CD4-positive, alpha-beta T cell treated with Interleukin-15 for 1 hour (primary cell): ENCODE measurements around the gene KCNIP3.
"Not testable (repeated sequence)": the region's sequence is repeated elsewhere in the genome, so short reads cannot be mapped to it uniquely, and the experiment has no call there.

Source experiments
- DNase-seq: peaks from one replicate; pipeline ENCODE4 v3.0.0-alpha.2; 2020

The KCNIP3 gene

DNA sequence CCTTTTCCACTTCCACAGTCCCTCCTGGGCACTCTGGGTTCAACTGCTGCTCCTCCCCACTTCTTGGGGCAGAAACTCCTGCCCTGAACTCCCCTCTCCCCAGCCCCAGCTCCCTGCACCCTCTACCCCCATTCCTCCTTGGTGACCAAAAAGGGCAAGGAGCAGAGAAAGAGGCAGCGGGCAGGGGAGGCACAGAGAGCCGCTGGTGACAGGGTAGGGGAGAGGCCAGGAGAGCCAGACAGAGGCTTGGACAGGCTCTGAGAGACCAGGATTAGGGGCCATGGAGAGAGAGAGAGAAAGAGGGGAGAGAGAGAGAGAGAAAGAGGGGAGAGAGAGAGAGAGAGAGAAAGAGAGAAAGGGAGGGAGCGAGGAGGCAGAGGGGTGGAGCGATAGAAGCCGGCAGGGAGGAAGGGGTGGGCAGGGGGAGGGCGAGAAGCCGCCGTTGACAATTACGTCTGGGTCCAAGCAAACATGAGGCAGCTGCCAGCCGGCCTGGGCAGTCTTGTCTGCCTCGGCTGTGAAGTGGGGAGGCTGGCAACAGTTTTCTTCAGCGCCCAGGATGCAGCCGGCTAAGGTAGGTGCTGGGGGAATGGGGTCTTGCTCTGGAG is at the start of gene KCNIP3:
KCNIP3 (plus strand) TSS at position 468 of the 608 bp plus-strand sequence; CDS start at position 560, 92 bp downstream.
- DNase-seq, result no peak

DNA sequence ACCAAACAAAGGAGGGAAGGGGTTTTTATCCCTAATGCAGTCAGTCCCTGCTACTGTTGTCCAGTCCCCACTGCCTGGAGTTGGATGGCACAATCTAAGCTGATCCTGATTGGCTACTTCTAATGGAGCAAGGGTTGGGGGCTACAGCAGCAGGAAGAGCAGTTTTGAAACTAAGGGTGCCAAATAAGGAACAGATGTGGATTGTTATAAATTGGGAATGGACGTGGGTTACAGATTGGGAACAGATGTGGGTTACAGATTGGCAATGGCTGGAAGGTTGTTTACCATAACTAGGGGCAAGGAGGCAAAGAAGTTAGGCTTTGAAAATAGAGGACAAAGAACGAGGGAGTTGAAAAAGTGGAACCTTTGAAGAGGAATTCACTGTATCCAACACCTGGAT is 38.9 kb upstream of the KCNIP3 start:
- DNase-seq, result no peak

DNA sequence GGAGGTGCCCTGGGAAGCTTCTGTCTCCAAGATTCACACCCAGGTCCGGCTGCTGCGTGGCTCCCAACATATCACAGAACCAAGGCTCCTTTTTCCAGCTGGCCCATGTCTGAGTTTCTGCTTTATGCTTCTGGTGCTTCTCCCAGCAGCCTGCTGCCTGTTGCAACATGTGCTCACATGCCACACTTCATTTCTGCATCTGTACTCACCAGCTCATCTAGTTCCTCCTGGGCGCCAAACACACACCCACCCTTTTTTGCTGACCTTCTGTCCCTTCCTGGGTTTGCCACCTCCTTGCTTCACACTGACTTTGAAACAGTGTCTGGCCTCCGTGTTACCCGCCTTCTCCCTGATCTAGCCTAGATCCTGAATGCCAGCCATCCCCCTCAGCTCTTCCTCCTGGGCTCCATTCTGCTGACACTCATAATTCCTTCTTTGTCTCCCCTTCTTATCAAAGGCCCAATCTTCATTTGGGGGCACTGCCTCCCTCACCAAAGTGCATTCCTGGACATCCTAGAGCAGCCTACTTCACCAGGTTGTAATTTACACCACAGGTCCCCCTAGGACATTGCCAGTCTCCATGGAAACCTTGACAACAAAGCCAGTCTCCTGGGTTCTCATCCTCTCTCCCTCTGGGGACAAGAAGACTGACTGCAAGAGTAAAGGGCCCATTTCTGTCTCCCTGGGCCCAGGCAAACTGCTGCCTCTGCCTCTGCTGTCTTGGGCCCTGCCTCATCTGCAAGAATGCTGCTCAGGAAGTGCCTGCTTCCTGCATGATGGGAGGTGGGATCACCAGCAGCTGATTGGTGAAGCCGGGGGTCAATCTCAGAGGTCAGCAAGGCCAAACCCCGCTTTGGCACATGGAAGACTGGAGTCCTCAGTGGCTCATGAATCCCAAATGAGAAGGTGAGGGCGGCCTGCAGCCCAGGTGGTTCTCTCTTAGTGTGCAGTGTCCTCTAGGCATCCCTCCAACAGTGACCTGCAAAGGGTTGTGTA is 36.8 kb upstream of the KCNIP3 start:
- DNase-seq, result no peak

DNA sequence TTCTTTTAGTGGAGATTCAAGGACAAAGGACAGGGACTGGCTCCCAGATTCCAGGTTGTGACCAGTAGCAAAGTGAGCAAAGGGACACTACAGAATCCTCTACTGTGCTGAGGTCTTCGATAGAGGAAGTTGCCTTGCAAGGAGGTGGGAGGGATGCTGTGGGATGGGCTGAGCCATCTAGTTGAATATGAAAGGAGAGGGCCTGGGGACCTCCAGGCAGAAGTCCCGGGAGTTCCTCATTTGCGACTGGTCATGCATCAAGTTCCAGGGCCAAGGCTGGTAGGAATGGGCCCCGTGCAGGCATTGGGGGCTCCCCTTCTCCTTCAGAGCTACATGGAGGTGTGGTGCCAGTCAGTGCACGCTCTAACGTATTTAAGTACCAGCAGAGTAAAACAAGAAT is 35.5 kb upstream of the KCNIP3 start:
- DNase-seq, result no peak

DNA sequence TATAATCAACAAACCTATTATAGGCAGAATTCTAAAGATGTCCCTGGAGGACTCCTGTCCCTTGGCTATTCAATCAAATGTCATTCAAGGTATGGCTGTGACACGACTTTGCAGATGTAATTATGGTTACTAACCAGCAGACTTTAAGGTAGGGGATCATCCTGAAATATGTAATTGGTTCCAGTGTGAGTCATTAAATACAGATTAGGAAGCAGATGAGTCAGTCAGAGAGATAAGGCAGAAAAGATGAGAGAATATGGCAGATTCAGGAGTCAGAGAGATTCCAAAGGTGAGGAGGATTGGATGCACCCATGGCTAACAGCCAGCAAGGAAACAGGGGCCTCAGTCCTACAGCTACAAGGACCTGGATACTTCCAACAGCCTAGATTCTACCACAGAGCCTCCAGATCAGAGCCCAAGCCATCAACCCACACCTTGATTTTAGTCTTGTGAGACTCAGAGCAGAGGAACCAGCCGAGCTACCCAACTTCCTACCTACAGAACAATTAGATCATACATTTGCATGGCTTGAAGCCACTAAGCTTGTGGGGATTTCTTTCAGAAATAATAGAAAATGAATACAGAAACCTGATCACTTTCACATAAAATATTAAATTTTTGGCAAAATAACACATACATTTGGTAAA is 34.1 kb upstream of the KCNIP3 start:
- DNase-seq, result no peak

DNA sequence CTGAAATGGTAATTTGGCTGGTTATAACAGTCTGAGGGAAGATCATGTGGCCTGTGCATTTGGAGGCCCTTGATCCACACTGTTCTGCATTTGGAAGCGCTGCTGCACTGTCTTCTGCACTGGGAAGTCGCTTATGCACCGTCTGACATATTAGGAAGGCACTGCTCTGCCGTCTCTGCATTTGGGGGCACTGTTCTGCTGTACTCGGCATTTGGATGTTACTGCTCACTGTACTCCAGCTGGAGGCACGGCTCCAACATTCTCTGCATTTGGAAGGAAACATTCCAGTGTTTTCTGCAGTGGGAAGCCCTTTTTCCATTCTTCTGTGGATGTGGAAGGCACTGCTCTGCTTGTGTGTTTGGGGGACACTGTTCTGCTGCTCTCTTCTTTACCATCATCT is 32.5 kb upstream of the KCNIP3 start:
- DNase-seq, result no peak

DNA sequence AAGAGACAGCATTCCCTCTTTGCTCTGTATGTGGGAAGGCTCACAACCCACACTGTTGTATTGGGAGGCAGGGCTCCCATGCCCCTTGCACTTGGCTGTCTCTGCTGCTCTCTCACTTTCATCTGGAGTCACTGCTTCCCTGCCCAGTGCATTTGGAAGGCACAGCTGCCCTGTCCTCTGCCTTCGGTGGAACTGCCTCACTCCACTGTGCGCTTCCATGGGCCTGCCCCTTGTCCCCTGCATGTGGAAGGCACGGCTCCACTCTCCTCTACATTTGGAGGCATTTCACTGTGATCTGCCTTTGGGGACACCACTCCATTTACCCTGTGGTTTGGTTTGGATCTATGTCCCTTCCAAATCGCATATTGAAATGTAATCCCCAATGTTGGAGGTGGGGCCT is 32.0 kb upstream of the KCNIP3 start:
- DNase-seq, result no peak

DNA sequence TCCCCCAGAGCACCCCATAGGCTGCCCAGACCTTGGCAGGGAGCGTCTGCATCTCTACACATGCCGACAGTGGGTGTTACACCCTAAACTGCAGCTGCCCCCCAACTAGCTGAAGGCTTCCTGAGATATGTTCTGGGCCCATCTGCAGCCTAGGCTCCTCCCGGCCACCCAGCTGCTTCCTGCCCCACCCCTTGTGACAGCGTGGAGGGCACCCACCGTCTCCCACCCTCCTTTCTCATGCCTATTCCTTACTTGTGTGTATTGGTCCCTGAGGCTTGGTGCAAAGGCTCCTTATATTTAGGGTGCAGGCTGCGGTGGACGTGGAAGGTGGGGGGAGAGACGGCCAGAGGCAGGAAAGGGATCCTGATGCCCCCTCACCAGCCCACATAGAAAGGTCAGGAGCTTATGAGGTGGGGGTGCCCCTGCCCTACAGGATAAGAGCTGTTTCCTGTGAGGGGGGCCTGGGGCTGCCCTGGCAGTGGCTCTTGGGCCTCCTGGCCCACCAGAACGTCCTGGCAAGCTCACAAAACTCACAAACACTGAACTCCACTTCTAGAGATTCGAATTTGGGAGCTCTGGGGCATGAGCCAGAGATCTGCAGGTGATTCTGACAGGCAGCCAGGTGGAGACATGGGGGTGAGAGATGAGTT is 30.2 kb upstream of the KCNIP3 start:
- no peak for DNase-seq

DNA sequence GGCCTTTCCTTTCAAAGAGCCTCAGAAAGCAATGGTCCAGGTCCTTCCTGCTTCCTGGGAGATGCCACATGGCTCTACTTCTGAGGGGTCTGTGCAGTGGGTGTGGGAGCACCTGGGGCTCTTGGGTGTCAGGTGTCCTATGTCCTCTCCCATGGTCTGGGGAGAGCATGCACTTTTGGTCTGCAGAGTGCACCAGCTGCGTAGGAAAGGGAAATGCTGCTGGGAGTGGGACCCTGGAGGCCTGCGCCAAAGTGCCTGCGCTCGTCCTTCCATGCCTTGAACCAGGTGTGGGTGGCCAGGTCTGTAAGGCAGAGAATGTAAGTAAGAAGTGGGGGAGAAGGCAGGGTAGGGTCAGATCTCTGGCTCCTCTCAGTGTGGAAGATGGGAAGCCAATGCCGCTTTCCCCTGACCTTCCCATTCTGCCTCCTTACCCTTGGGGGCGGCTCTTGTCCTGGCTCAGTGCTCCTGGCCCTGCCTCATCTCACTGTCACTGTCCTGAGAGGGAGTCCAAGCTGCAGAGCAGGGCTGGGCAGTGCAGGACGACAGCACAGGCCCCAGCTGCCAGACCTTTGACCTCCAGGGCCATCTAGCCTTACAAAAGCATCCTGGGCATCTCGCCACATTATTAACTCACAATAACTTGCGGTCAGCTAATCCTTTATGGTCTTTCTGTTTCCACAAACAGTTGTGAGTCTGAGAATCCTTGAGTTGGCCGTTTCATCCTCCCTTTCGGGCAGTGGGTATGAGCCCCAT is 29.5 kb upstream of the KCNIP3 start:
- no peak for DNase-seq

DNA sequence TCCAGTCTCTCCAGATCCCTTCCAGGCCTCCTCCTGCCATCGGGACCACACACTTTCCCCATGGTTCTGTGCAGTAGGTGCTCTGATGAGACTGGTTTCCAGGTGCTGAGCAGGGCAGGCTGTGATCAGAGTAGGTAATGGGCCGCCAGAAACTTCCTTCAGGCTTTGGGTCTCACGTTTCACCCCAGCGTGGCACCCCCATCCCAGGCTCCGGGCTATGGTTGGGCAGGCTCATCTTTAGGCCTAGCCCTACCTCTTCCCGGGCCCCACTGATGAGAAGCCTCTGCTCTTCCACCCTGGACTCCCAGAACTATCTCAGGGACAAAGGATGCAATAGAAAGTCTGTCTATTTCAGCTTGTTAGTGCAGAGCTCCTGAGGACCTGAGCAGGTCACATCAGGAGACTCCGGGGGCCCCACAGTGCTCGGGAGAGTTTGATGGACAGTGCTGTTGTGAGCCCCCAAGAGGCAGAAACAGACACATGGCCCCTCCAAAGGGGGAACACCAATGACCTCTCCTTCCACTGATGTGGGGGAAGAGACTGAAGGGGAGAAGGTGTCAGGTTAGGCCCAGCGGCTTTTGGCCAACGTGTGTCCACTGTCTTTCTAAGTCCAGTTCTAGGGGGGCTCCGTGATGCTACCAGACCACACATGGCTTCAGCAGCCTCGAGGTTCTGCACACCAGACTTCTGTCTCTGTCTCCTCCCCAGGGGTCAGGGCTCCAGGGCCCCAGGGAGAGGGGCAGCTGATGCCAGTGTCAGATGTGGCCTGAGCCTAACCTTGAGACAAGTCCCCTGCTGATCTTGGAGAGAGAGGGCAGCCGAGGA is 28.7 kb upstream of the KCNIP3 start:
- DNase-seq, result no peak

DNA sequence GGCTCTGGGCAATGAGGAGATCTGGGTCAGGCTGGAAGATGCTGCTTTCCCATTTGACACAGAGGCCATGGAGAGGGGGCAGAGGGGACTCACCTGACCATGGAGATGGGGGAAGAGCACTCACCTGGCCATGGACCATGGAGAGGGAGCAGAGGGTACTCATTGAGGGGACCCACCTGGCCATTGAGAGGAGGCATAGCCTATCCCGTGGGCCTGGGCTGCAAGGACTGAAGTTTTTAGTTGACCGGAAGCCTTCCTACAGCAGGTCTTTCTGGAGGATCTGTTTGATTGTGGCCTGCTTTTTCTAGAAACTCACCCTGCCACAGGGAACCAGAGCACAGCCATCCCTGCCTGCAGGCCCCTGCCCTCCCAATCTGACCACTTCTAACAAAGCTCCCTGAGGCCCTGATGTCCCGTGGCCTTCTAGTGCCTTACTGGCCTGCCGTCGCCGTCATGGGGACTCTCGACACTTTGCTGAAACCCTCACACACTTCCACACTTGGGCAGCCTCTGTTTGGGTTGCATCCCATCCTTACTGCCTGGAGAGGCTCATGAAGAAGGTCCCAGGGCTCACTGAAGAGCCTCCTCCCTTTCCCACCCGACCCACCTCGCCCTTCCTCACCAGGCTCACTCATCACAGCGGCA is 28.0 kb upstream of the KCNIP3 start:
- no peak for DNase-seq

DNA sequence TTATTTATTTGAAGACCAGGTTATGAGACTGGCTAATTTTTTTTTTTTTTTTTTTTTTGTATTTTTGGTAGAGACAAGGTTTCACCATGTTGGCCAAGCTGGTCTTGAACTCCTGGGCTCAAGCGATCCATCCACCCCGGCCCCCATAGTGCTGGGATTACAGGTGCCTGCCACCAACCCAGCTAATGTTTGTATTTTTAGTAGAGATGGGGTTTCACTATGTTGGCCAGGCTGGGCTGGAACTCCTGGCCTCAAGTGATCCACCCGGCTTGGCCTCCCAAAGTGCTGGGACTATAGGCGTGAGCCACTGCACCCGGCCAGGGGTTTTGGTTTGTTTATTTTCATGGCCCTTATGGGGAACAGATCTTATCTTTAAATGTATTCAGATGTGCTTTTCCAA is 27.4 kb upstream of the KCNIP3 start:
- not testable (repeated sequence) for DNase-seq

DNA sequence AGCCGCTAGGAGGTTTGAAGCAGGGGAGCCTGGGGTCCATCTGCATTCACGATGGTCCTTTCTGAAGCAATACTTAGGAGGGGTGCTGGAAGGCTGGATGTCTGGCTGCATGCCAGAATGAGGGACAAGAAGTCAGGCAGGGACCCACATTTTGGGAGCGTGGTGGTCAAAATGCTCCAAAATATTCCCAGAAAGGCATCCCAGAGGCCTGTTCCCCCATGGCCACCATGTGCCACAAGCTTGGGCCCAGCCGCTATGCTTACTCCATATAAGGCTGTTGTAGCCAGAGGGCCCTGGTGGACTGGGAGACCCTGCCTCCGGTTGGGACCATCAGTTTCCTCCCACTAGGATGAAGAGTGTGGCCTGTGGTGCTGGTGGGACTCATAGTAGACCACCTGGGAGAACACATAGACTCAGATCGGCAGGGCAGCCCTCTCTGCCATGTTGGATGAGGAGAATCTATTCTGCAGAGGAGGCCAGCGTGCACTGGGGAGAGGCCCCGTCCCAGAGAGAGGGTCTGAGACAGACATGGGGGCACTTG is 26.5 kb upstream of the KCNIP3 start:
- no peak for DNase-seq

DNA sequence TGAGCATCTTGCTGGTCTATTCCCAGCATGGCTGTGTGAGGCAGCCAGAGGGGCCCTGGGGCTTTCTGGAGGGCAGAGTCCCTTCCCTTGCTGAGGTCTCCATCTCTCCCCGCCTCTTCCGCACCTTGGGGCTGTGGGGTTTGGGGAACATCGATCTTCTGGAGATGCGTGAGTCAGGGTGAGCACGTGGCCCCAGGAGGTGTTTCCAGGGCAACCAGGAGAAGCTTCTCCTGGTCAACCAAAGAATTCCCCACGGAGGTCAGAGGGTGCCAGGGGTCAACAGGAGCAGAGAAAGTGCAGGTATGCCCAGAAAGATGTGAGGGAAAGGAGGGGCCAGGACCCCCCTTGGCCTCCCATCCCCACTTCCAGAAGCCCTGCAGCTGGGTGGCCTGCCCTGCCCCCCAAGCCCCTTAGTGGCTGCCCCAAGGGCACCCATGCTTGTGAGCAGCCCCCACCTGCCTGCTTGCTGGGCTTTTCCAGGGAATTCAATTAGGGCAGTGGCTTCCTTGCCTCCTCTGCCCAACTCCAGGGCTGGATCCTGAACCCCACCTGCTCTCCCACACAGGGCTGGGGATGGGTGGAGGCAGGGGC is 25.7 kb upstream of the KCNIP3 start:
- no peak for DNase-seq

DNA sequence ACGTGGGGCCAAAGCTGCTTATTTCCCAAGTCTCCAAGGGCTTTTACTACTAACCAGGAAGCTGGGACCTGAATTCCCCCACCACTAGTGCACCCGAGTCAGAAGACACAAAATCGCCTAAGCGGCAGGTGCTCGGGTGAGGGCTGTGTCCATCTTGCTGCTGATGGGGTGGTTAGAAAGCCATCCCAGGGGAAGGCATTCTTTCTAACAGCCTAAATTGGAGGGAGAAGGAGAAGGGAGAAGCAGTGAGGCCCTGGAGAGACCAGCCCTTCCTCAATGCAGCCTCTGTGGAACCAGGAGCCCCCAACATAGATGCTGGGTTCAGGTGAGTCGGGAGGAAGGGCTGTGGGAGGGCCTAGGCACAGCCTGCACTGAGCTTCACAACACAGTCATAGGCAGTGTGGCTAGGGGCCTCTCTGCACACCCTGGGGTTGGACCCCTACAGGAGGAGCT is 24.8 kb upstream of the KCNIP3 start:
- DNase-seq, result no peak

DNA sequence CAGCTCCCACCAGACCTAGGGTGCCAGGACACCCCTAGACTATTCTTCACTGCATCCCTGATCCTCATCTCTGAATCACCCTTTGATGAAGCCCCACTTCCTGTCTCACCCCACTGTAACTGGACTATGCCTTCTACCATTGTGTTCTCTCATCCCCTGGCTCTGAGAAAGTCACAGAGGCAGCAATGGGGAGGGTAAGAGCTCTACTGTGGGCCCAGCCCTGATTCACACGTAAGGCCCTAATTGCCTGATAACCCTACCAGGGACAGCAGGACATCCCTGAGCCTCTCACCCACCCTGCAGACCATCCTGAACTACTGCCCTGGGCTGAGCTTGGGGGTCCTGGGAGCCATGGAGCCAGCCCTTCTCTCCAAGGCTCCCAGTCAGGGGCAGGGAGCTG is 24.4 kb upstream of the KCNIP3 start:
- DNase-seq, result peak; percentile 6

DNA sequence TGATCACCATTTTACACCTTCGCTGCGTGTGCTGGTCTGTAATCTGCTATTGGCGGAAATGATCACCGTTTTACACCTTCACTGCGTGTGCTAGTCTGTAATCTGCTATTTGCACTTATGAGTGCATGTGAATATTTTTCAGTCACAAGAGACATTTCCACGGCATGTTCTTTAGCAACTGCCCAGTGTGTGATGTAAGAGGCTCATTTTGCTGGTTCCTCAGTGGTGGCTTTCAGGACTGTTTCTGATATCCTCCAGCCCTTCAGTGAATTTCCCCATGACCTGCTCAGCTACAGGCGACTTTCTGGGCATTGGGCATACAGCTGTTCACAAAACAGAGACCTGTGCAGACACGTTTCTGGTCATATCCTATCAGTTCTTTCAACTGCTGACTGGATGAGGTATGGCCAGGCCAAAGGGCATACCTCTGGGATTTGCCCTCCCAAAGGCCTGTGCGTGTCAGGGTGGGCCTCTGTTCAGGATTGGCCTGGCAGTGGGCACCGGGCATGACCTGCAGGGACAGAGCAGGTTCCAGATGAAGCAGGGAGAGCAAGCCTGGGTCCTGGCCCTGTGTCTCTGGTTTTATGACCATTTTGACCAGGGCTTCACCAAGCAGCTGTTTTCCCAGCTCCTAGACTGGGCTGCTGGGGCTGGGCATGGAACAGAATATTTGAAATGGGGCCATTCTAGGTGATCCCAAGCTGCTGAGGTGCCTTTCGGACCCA is 23.4 kb upstream of the KCNIP3 start:
- DNase-seq, result no peak

DNA sequence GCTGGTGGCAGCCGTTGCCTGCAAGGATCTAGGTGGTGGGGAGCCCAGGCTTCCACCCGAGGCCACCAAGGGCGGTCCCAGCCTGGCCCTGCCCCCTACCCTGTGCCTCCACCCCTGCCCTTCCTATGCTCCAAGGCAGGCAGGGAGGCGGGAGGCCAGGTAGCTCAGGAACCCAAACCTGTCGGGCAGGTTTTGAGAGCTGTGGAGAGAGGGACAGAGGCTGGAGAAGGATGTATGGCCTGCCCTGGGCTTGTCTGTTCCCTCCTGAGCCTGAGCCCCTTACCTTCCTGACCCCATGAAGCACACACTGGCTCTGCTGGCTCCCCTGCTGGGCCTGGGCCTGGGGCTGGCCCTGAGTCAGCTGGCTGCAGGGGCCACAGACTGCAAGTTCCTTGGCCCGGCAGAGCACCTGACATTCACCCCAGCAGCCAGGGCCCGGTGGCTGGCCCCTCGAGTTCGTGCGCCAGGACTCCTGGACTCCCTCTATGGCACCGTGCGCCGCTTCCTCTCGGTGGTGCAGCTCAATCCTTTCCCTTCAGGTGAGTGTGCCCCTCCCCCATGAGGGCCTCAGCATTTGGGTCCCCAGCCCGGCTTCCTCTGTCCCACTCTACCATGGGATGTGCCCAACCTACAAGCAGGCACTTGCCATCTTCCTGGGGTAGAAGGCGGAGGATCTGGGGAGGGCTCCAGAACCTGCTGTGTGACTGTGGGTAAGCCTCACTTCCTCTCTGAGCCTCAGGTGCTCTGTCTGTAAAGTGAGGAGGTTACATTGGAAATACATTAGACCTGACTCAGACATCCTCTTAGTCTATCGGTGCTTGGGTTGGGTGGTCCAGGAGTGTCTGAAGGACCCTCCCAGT is 22.6 kb upstream of the KCNIP3 start, which contains the start of gene PROM2:
PROM2 (plus strand) TSS at position 159 of the 860 bp plus-strand sequence; CDS start at position 296, 137 bp downstream.
- peak; percentile 12 for DNase-seq
